ENCODE data around the gene POLR2H.
"Not testable (repeated sequence)": the region's sequence is repeated elsewhere in the genome, so short reads cannot be mapped to it uniquely, and the experiment has no call there.

Gene POLR2H

DNA sequence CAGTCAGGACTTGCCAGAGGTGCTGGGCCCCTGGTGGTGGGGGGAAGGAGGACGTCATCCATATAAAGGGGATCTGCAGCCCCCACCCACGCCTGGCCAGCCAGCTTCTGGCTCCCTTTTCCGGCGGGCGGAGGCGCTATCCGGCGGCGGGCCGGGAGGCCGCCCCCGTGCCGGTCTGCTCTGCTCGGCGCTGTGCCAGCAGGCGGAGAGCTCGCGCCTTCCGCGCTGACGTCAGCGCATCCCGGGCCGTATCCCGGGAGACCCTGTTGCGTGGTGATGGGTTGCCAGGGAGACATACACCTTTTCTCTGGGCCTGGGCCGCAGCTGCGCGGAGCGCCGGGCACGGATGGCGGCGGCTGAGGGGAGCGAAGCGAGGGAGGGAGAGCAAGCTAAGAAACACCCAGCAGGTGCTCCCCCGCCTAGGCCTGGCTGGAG is 23.0 kb upstream of the POLR2H start:
- TF ChIP-seq CTCF (IDR thresholded peaks at IDR 0.05; ENCODE audit: low read depth, low read length, missing control alignments), result no peak
- no peak for DNase-seq (ENCODE audit: extremely low read depth, low read depth)
- H3K4me3 ChIP-seq (replicated peaks; ENCODE audit: low read depth, low read length), result no peak overlapping the region

DNA sequence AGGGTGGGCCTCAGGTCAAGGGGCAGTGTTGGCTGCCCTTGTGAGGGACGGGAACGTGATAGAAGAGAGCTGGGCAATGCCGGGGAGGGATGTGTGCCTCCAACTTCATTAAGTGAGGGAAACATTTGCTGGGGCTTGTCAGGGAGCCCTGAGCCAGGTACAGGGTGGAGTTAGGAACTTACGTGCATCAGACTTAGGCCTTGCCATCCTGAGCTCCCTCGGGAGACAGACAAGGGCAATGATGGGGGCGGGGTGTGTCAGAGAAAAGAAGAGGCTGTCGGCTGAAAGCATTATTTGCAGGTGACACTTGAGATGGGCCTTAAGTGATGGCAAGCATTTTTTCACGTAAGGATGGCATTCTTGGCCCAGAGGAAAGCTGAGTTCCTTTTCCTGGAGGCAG is 22.5 kb upstream of the POLR2H start:
- DNase-seq (ENCODE audit: extremely low read depth, low read depth), result no peak
- no peak for TF ChIP-seq CTCF (IDR thresholded peaks at IDR 0.05; ENCODE audit: low read depth, low read length, missing control alignments)
- no peak overlapping the region for H3K4me3 ChIP-seq (replicated peaks; ENCODE audit: low read depth, low read length)

GRCh38 chr3:184339451-184340135 is 21.9 kb upstream of the POLR2H start:
- H3K4me3 ChIP-seq (replicated peaks; ENCODE audit: low read depth, low read length); DNase-seq (ENCODE audit: extremely low read depth, low read depth): not testable (repeated sequence)

DNA sequence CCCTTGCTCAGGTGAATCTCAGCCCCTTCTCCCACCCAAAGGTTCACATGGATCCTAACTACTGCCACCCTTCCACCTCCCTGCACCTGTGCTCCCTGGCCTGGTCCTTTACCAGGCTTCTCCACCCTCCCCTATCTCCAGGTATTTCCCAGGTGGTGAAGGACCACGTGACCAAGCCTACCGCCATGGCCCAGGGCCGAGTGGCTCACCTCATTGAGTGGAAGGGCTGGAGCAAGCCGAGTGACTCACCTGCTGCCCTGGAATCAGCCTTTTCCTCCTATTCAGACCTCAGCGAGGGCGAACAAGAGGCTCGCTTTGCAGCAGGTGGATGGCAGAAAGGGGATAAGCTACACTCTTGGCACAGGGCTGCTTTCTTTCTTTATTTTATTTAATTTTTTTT is 19.6 kb upstream of the POLR2H start:
- H3K4me3 ChIP-seq (replicated peaks; ENCODE audit: low read depth, low read length), result no peak overlapping the region
- DNase-seq (ENCODE audit: extremely low read depth, low read depth), result no peak
- no peak for TF ChIP-seq CTCF (IDR thresholded peaks at IDR 0.05; ENCODE audit: low read depth, low read length, missing control alignments)

DNA sequence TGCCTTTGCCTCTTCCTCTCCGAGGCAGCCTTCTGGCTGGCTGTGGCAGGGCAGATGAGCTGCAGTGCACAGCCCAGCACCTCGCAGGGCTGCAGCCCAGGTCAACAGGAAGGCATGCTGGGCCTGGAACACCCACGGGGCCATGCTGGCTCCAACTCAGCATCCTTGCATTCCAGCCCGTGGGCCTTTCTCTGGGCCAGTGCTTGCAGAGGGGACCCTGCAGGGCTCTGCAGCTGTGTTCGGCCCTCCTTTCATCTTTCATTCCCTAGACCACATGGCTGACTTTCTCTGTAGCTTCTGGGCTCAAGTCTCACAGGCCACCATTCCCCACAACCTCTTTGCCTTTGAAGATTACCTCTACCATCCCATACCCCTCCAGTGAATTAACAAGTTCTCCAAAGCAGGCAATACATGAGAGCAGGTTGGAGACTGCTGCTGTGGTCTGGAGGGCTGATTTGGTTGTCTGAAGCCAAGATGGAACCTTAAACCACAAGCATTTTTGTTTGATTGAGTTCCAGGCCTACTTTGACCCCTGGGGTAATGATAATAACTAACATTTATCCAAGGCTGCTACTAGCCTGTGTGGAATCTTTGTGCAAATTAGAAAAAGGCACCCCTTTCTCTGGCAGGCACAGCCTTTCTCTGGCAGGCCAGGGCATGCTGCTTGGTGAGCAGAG is 18.2 kb upstream of the POLR2H start:
- no peak for TF ChIP-seq CTCF (IDR thresholded peaks at IDR 0.05; ENCODE audit: low read depth, low read length, missing control alignments)
- no peak for DNase-seq (ENCODE audit: extremely low read depth, low read depth)
- H3K4me3 ChIP-seq (replicated peaks; ENCODE audit: low read depth, low read length), result no peak overlapping the region

DNA sequence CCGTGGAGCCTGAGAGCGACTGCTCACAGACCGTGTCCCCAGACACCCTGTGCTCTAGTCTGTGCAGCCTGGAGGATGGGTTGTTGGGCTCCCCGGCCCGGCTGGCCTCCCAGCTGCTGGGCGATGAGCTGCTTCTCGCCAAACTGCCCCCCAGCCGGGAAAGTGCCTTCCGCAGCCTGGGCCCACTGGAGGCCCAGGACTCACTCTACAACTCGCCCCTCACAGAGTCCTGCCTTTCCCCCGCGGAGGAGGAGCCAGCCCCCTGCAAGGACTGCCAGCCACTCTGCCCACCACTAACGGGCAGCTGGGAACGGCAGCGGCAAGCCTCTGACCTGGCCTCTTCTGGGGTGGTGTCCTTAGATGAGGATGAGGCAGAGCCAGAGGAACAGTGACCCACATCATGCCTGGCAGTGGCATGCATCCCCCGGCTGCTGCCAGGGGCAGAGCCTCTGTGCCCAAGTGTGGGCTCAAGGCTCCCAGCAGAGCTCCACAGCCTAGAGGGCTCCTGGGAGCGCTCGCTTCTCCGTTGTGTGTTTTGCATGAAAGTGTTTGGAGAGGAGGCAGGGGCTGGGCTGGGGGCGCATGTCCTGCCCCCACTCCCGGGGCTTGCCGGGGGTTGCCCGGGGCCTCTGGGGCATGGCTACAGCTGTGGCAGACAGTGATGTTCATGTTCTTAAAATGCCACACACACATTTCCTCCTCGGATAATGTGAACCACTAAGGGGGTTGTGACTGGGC is 16.8 kb upstream of the POLR2H start:
- no peak overlapping the region for H3K4me3 ChIP-seq (replicated peaks; ENCODE audit: low read depth, low read length)
- no peak for DNase-seq (ENCODE audit: extremely low read depth, low read depth)
- no peak for TF ChIP-seq CTCF (IDR thresholded peaks at IDR 0.05; ENCODE audit: low read depth, low read length, missing control alignments)

All from HFF-Myc (cell line).